Measurements from ENCODE around the gene DNAJC24.
"Not testable (repeated sequence)": the region's sequence is repeated elsewhere in the genome, so short reads cannot be mapped to it uniquely, and the experiment has no call there.

DNAJC24 gene

GRCh38 chr11:31369348-31370329, at the start of gene DNAJC24, which contains the start of gene DCDC1:
Gene DNAJC24 (plus strand): TSS chr11:31369860. CDS start chr11:31370749, 889 bp downstream.
Gene DCDC1 (minus strand): TSS chr11:31369739. CDS start chr11:31328280, 41,459 bp downstream.
- DNase-seq (ENCODE audit: low read depth) = peak; percentile 84

GRCh38 chr11:31321494-31321893, 48.2 kb upstream of the DNAJC24 start:
- not testable (repeated sequence) for DNase-seq (ENCODE audit: low read depth)

- DNase-seq (ENCODE audit: low read depth) = no peak
These were observed 46.5 kb upstream of the DNAJC24 start for GRCh38 chr11:31323145-31323544.

GRCh38 chr11:31325160-31325559, 44.5 kb upstream of the DNAJC24 start:
- DNase-seq (ENCODE audit: low read depth) = peak; percentile 85

- no peak for DNase-seq (ENCODE audit: low read depth)
These were observed 43.1 kb upstream of the DNAJC24 start for GRCh38 chr11:31326470-31327148.

GRCh38 chr11:31327417-31327816, 42.2 kb upstream of the DNAJC24 start:
- no peak for DNase-seq (ENCODE audit: low read depth)

GRCh38 chr11:31328697-31329096, 41.0 kb upstream of the DNAJC24 start:
- DNase-seq (ENCODE audit: low read depth) = no peak

GRCh38 chr11:31337806-31338205, 31.9 kb upstream of the DNAJC24 start:
- DNase-seq (ENCODE audit: low read depth) = no peak

GRCh38 chr11:31340903-31341572, 28.6 kb upstream of the DNAJC24 start:
- DNase-seq (ENCODE audit: low read depth) = peak; percentile 2

- DNase-seq (ENCODE audit: low read depth) = no peak
These were observed 18.5 kb upstream of the DNAJC24 start for GRCh38 chr11:31351168-31351567.

GRCh38 chr11:31355131-31355530, 14.5 kb upstream of the DNAJC24 start:
- peak; percentile 54 for DNase-seq (ENCODE audit: low read depth)

GRCh38 chr11:31355817-31356216, 13.8 kb upstream of the DNAJC24 start:
- no peak for DNase-seq (ENCODE audit: low read depth)

GRCh38 chr11:31361743-31362142, 7.9 kb upstream of the DNAJC24 start:
- no peak for DNase-seq (ENCODE audit: low read depth)

- DNase-seq (ENCODE audit: low read depth) = no peak
These were observed 2.9 kb upstream of the DNAJC24 start for GRCh38 chr11:31366795-31367194.

GRCh38 chr11:31375879-31376278, 6.2 kb downstream of the DNAJC24 start:
- DNase-seq (ENCODE audit: low read depth) = no peak

GRCh38 chr11:31383116-31383515, 13.5 kb downstream of the DNAJC24 start:
- DNase-seq (ENCODE audit: low read depth) = no peak

GRCh38 chr11:31387379-31387778, 17.7 kb downstream of the DNAJC24 start:
- no peak for DNase-seq (ENCODE audit: low read depth)

- DNase-seq (ENCODE audit: low read depth) = no peak
These were observed 27.7 kb downstream of the DNAJC24 start for GRCh38 chr11:31397239-31397834.

- no peak for DNase-seq (ENCODE audit: low read depth)
These were observed 35.0 kb downstream of the DNAJC24 start for GRCh38 chr11:31404614-31405013.

GRCh38 chr11:31408201-31408600, 38.5 kb downstream of the DNAJC24 start:
- no peak for DNase-seq (ENCODE audit: low read depth)

- DNase-seq (ENCODE audit: low read depth) = no peak
These were observed 43.3 kb downstream of the DNAJC24 start for GRCh38 chr11:31412946-31413345.

GRCh38 chr11:31414338-31414737, 44.7 kb downstream of the DNAJC24 start:
- no peak for DNase-seq (ENCODE audit: low read depth)

Data from stromal cell of bone marrow (primary cell).